HG02970 (cell line): ENCODE data around the gene TBL1Y.
"Not testable (repeated sequence)": the region's sequence is repeated elsewhere in the genome, so short reads cannot be mapped to it uniquely, and the experiment has no call there.

Experiments used
- ATAC-seq: cut with Tn5 transposase; IDR thresholded peaks from one replicate; pipeline ENCODE4 v1.9.1; 2021; ENCODE audit warnings: mild to moderate bottlenecking, moderate library complexity, moderate number of reproducible peaks; ENCODE audit not compliant: unreplicated experiment, low FRiP score

The TBL1Y gene

DNA sequence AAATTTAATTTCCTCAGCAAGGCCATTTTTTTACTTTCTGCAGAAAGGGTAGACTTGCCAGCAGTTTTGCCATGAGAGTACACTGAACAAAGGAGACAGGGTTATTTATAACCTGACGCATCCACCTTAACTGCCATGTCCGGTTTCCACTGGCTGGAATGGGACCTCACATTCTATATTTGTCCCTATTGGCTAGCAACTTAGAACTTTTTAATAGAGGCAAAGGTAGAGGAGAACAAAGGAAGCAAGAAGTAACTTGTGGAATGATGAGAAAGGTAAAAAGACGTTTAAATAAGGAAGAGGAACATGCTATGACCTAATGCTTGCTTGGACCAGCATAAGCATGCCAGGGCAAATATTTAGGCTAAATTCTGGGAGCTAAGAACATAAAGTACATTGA, 142.0 kb downstream of the TBL1Y start:
- ATAC-seq, result not testable (repeated sequence)

- ATAC-seq, result no peak
Observed at GRCh38 chrY:7056886-7057285, 146.4 kb downstream of the TBL1Y start.

- no peak for ATAC-seq
Observed at GRCh38 chrY:7078725-7079124, 168.2 kb downstream of the TBL1Y start.

DNA sequence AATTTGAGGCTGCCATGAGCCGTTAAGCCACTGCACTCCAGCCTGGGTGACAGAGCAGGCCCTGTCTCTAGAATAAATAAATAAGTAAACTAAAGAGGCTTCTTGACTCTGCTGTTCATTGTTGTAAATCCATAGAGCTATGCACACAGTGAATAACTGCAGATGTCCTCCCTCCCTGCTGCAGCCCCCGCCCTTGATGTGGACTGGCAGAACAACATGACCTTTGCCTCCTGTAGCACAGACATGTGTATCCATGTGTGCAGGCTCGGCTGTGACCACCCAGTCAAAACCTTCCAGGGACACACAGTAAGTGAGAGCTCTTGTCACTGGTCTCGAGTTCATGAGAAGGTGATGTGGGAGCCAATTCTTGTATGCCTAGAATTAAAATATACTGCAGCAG, 170.1 kb downstream of the TBL1Y start:
- ATAC-seq, result not testable (repeated sequence)

DNA sequence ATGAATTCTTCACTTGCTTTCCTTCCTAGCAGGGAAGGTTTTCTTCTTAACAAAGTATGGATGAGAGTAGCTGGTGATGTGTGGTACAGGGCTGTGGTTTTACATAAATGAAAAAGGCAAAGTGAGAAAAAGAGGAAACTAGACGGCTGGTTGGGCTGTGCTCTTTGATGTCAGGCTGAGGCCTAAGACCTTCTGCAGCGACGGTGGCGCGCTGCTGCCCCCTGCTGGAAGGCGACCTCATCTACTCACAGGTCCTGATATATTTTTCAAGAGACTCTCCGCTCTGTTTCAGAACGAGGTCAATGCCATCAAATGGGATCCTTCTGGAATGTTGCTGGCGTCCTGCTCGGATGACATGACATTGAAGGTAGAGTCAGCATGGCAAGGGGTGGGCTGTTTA, 175.1 kb downstream of the TBL1Y start:
- no peak for ATAC-seq

DNA sequence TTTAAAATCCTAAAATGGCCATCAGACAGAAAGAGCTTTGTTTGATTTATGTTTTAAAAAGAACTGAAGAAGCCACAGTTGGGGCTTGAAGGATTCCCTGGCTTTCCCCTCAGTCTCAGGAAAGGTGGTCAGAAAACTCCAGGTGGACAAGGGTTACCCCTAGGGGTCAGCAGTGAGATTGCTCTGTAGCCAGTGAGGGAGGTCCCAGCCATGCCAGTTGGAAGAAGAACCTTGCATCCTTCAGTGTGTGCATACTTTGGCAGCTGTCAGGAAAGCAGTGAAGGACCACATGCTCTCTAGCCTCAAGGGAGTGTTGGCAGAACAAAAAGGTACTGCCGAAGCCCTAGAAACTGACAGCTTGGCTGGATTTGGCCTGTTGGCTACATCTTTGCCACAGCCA, 182.3 kb downstream of the TBL1Y start:
- ATAC-seq, result no peak

GRCh38 chrY:7094365-7094764, 183.9 kb downstream of the TBL1Y start:
- no peak for ATAC-seq

GRCh38 chrY:7097021-7097420, 186.5 kb downstream of the TBL1Y start:
- ATAC-seq, result no peak

DNA sequence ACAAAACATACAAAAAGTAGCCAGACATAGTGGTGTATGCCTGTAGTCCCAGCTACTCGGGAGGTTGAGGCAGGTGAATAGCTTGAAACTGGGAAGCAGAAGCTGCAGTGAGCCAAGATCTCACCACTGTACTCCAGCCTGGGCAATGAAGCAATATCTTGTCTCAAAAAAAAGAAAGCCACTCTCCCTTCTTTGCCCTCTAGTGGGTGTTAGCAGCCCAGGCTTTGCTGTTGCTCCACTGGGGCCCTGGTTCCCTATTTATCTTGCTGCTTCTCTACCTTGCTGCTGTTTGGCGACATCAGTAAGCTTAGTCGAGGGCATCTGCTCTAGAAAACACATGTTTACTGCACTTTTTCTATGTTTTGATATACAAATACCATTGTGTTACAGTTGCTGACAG, 189.2 kb downstream of the TBL1Y start:
- ATAC-seq, result no peak

DNA sequence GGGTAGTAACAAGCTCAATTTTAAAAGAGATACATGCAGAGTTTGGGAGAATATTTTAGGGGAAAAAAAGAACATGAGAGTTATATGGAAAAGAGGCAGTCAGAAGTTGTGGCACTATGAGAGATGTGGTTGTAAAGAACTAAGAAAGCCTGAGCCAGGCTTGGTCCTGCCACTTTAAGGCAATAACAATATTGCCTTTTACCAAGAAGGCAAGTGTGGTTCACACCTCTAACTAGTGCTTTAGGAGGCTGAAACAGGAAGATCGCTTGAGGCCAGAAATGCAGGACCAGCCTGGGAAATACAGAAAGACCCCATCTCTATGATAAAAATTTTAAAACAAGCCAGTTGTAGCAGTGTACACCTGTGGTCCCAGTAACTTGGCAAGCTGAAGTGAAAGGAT, 192.2 kb downstream of the TBL1Y start:
- ATAC-seq, result no peak

DNA sequence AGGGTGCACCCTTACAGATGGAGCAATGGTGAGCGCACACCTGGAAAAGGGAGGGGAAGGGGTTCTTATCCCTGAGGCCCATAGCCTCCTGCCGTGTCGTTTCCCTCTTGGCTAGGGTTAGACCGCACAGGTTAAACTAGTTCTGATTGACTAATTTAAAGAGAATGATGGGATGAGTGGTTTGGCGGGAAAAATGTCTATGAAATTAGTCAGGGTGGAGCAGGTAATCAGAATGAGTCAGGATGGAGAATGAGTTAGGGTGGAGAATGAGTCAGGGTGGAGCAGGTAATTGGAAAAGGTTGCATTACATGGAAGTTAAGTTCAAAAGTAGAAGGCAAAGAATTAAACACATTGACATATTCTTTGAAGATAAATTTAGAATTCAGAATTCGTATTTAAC, 196.7 kb downstream of the TBL1Y start:
- no peak for ATAC-seq

- ATAC-seq, result no peak
Observed at GRCh38 chrY:7110086-7110485, 199.6 kb downstream of the TBL1Y start.

GRCh38 chrY:7115871-7116270, 205.4 kb downstream of the TBL1Y start:
- ATAC-seq, result no peak

DNA sequence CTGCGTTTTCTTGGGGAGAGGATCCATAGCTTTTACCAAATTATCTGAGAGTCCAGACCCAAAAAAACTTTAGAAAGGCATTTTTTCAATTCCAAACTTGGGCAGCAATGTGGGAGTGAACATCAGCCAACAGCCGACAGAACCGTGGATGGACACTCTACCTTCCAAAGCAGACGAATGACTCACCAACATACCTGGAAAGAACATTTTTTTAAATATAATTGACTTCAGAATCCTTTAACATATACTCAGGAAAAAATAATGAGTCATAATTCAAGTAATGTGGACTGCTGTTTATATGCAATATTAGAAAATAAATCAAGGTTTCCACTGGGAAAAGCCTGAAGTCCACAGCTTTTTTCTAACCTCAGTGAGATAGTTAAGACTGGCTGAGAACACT, 211.7 kb downstream of the TBL1Y start:
- ATAC-seq, result no peak

DNA sequence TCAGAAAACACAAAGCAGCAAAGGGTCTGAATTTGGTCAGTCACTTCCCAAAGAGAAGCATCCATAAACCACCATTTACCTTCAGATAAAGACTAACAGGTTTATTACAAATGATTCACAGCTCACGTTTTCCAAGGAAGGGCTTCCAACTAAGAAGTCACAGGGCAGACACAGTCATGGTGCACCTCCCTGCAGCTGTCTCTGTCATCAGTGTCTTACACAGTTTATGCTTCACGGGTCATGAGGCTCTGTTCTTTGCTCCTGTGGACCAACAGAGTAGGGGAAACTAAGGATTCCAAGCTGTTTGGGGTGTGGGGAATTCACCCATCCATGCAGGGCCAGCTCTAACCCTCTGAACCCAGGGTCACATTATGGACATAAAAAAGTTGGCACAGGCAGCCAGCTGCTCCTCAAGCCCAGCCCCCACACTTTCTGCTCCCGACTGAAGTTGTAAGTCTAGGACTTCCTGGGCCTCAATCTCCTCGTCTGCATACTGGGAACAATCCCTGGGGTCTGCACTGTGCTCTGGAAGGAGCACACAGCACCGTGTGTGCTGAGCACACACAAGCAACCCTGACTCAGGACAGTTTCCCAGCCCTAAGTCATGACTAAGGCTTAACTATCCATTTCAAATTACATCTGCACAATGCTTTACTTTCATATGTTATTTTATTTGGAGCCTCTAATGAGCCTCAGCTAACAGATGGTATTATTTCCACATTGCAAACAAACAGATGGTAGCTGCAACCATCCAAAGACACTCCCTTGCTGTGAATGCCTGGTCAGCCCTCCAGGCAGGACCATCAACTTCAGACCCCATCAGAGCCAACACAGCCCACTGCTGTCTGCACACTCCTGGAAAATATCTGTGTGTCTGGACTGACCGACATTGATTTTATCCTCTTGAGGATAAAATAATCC, 214.9 kb downstream of the TBL1Y start:
- no peak for ATAC-seq

DNA sequence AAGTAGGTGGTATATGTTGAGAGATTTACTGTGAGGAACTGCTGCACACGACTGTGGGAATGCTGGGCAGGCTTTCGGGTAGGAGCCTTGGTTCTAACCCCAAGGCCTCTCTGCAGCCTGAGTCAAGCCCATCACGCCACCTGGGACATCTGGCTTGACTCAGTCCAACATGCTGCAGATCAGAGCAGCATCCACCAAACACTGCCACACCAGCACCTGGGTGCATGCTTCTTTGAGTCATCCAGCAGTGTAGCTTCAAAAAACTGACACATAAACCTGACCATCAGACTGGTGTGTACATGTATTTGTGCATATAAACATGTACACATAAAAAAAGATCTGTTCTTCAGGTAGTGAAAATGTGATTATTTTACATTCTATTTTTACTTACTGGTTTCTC, 217.7 kb downstream of the TBL1Y start:
- ATAC-seq, result no peak
